Measurements from ENCODE around the gene ZNF474.

The ZNF474 gene

GRCh38 chr5:122183098-122183787 is 53.9 kb downstream of the ZNF474 start:
- no peak for DNase-seq

GRCh38 chr5:122183788-122184170 is 54.4 kb downstream of the ZNF474 start:
- DNase-seq = no peak

GRCh38 chr5:122184676-122185255 is 55.4 kb downstream of the ZNF474 start:
- no peak for DNase-seq

GRCh38 chr5:122187426-122187825 is 58.1 kb downstream of the ZNF474 start:
- no peak for DNase-seq

- no peak for DNase-seq
Observed at GRCh38 chr5:122190156-122190555, 60.8 kb downstream of the ZNF474 start.

GRCh38 chr5:122192497-122193496 is 63.5 kb downstream of the ZNF474 start:
- DNase-seq = no peak

- DNase-seq = no peak
Observed at GRCh38 chr5:122195802-122196394, 66.6 kb downstream of the ZNF474 start.

- DNase-seq = no peak
Observed at GRCh38 chr5:122199146-122199545, 69.8 kb downstream of the ZNF474 start.

GRCh38 chr5:122200450-122200849 is 71.1 kb downstream of the ZNF474 start:
- DNase-seq = no peak

GRCh38 chr5:122200865-122201264 is 71.5 kb downstream of the ZNF474 start:
- DNase-seq = no peak

GRCh38 chr5:122201365-122201764 is 72.0 kb downstream of the ZNF474 start:
- no peak for DNase-seq

- no peak for DNase-seq
Observed at GRCh38 chr5:122202952-122203351, 73.6 kb downstream of the ZNF474 start.
